Measurements from ENCODE around the gene USP2. TPM values are rescaled to one million over a fixed set of nuclear protein-coding genes. Genes with fewer than 3 reads are reported as not detected.
"Not testable (repeated sequence)": the region's sequence is repeated elsewhere in the genome, so short reads cannot be mapped to it uniquely, and the experiment has no call there.

USP2 gene
- total RNA-seq, 2 experiments from 2014 or later = 0.61 to 0.96 TPM

DNA sequence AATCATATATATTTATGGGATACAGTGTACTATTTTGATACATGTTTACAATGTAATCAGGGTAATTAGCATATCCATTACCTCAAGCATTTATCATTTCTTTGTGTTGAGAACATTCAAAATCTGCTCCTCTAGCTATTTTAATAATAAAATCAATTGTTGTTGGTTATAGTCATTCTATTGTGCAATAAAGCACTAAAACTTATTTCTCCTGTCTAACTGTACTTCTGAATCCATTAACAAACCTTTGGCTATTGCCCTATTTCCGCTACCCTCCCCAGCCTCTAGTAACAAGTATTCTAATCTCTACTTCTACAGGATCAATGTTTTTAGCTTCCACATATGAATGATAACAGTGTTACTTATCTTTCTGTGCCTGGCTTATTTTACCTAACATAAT is 15.3 kb upstream of the USP2 start:
- H3K27ac Mint-ChIP-seq = no peak overlapping the region
- ChIA-PET POLR2A (no interaction called here), CTCF (interaction anchor here (0.6 to 1.2 kb wide), 2 partner anchors 35 to 53 kb away, joined by 3 read pairs; no protein-coding TSS in a partner anchor)
- peaks cover 21% of the 10 kb centered on the region for H3K9me3 Mint-ChIP-seq
- H3K27me3 Mint-ChIP-seq = peaks cover 16% of the 10 kb centered on the region
- no peak for TF ChIP-seq CTCF (IDR thresholded peaks at IDR 0.05)
- peaks cover 8% of the 10 kb centered on the region for H3K36me3 Mint-ChIP-seq (ENCODE audit: low read depth)
- intact Hi-C loops (cut with micrococcal nuclease) = no loop called here
- ATAC-seq = no peak
- DNase-seq = no peak
- H3K4me1 Mint-ChIP-seq (ENCODE audit: low read depth) = no peaks in the 10 kb centered on the region
- H3K4me3 Mint-ChIP-seq = no peak overlapping the region

- Mint-ChIP-seq H3K4me1 (ENCODE audit: low read depth) (no peaks in the 10 kb centered on the region), H3K36me3 (ENCODE audit: low read depth) (no peaks in the 10 kb centered on the region), H3K27ac (no peak overlapping the region), H3K27me3 (peaks cover 13% of the 10 kb centered on the region), H3K4me3 (no peak overlapping the region), H3K9me3 (no peaks in the 10 kb centered on the region)
- ChIA-PET POLR2A (no interaction called here), CTCF (interaction anchor here (1.3 kb wide), 1 partner anchor 35 kb away, joined by 7 read pairs; no protein-coding TSS in a partner anchor)
- TF ChIP-seq CTCF (IDR thresholded peaks at IDR 0.05) = no peak
- no peak for ATAC-seq
- intact Hi-C loops (cut with micrococcal nuclease) = no loop called here
- DNase-seq = no peak
Observed at GRCh38 chr11:119391275-119391674, 9.8 kb upstream of the USP2 start.

- H3K27ac Mint-ChIP-seq = no peak overlapping the region
- intact Hi-C loops (cut with micrococcal nuclease) = no loop called here
- POLR2A ChIA-PET = no interaction called here
Observed at GRCh38 chr11:119389611-119390254, 8.2 kb upstream of the USP2 start.

DNA sequence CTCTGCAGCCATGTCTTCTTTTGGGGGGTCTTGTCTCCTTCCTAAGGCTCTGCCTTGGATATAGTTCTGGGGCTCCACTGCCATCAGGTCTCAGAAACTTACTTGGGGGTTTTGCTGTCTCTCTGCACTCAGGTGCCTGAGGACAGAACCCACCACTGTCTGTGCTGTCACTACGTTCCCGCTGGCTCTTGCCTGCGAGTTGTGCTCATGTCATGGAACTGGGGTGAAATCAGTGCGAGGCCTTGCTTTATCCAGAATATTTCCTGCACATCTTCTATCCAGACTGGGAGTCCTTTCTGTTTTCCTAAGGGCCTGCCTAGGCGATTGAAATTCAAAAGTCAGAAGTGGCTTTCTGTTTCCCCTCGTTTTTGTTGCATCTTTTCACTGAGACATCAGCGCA is 6.6 kb upstream of the USP2 start:
- H3K4me1 Mint-ChIP-seq (ENCODE audit: low read depth) = no peaks in the 10 kb centered on the region
- TF ChIP-seq CTCF (IDR thresholded peaks at IDR 0.05) = no peak
- H3K27me3 Mint-ChIP-seq = peaks cover 2% of the 10 kb centered on the region
- ChIA-PET POLR2A (no interaction called here), CTCF (interaction anchor here (2.6 kb wide), 1 partner anchor 87 kb away, joined by 11 read pairs; no protein-coding TSS in a partner anchor)
- no peak for DNase-seq
- H3K27ac Mint-ChIP-seq = no peak overlapping the region
- no peaks in the 10 kb centered on the region for H3K36me3 Mint-ChIP-seq (ENCODE audit: low read depth)
- intact Hi-C loops (cut with micrococcal nuclease) = no loop called here
- H3K9me3 Mint-ChIP-seq = no peaks in the 10 kb centered on the region
- H3K4me3 Mint-ChIP-seq = no peak overlapping the region
- no peak for ATAC-seq

More at GRCh38 chr11:119389611-119390254, 8.2 kb upstream of the USP2 start:
- CTCF ChIA-PET = interaction anchor here (1.0 to 1.6 kb wide), 3 partner anchors 9 to 54 kb away, joined by 3 to 5 read pairs (median 5); no protein-coding TSS in a partner anchor
- ATAC-seq = peak; percentile 51
- peaks cover 8% of the 10 kb centered on the region for H3K27me3 Mint-ChIP-seq
- no peaks in the 10 kb centered on the region for H3K9me3 Mint-ChIP-seq
- TF ChIP-seq CTCF (IDR thresholded peaks at IDR 0.05) = peak; percentile 50
- peak; percentile 42 for DNase-seq
- no peaks in the 10 kb centered on the region for H3K36me3 Mint-ChIP-seq (ENCODE audit: low read depth)
- no peaks in the 10 kb centered on the region for H3K4me1 Mint-ChIP-seq (ENCODE audit: low read depth)
- no peak overlapping the region for H3K4me3 Mint-ChIP-seq

GRCh38 chr11:119384332-119384731 is 2.8 kb upstream of the USP2 start:
- no peak overlapping the region for H3K27ac Mint-ChIP-seq
- intact Hi-C loops (cut with micrococcal nuclease) = no loop called here
- ChIA-PET CTCF (interaction anchor here (0.9 to 15.0 kb wide), 5 partner anchors 25 to 91 kb away, joined by 3 to 241 read pairs (median 4); no protein-coding TSS in a partner anchor), POLR2A (no interaction called here)
- H3K27me3 Mint-ChIP-seq = no peaks in the 10 kb centered on the region
- H3K36me3 Mint-ChIP-seq (ENCODE audit: low read depth) = no peaks in the 10 kb centered on the region
- ATAC-seq (no peak), DNase-seq (no peak)
- peaks cover 7% of the 10 kb centered on the region for H3K4me1 Mint-ChIP-seq (ENCODE audit: low read depth)
- H3K4me3 Mint-ChIP-seq = no peak overlapping the region
- no peak for TF ChIP-seq CTCF (IDR thresholded peaks at IDR 0.05)
- H3K9me3 Mint-ChIP-seq = no peaks in the 10 kb centered on the region

DNA sequence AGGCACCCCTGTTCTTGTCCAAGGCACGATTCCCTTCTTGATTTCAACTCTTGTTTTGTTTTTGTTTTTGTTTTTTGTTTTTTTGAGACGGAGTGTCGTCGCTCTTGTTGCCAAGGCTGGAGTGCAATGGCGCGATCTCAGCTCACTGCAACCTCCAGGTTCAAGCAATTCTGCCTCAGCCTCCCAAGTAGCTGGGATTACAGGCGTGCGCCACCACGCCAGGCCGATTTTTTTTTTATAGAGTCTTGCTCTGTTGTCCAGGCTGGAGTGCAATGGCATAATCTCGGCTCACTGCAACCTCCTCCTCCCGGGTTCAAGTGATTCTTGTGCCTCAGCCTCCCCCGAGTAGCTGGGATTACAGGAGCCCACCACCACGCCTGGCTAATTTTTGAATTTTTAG is 1.0 kb upstream of the USP2 start:
- H3K27ac Mint-ChIP-seq; H3K36me3 Mint-ChIP-seq (ENCODE audit: low read depth); H3K4me3 Mint-ChIP-seq; ATAC-seq; intact Hi-C loops (cut with micrococcal nuclease); POLR2A ChIA-PET; H3K4me1 Mint-ChIP-seq (ENCODE audit: low read depth); H3K27me3 Mint-ChIP-seq; DNase-seq; H3K9me3 Mint-ChIP-seq: not testable (repeated sequence)
- CTCF ChIA-PET = interaction anchor here (0.6 to 15.0 kb wide), 14 partner anchors 9 to 93 kb away, joined by 3 to 241 read pairs (median 5); no protein-coding TSS in a partner anchor
